Retinal pigment epithelial cell (primary cell): ENCODE data around the gene FAP.

ENCODE experiments used
- DNase-seq: peaks from one replicate; pipeline ENCODE4 v3.0.0-alpha.2; 2010; ENCODE audit warnings: low read depth
- H3K4me3 ChIP-seq: 2 replicates; pipeline ENCODE4 v1.5.1; 2011; ENCODE audit warnings: mild to moderate bottlenecking, low read length, control low read depth, moderate library complexity
- TF ChIP-seq, protein P1 (sequence below): conservative IDR thresholded peaks from 2 replicates; pipeline ENCODE4 v1.5.1; 2011; ENCODE audit warnings: low read depth, low read length, control low read depth, inconsistent platforms

The FAP gene

DNA sequence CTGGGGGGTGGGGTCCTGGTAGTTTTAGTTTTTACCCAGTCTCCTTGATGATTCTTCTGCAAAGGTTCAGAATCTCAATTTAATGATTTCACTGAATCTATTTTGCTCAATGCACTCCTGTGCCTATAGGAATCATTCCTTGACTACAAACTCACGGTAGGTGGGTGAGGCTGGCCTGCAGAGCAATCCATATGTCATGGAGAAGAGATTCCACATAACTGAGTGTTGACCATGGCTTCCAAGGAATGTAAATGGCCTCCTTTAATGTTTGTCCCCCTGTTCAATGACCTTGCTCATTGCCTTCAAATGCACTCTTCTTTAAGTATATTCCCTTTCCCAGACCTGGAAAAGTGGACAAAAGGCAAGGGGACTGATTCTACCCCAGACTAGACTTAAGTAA lies 12.5 kb downstream of the FAP start:
- H3K4me3 ChIP-seq, result no peak overlapping the region
- TF ChIP-seq, protein P1, sequence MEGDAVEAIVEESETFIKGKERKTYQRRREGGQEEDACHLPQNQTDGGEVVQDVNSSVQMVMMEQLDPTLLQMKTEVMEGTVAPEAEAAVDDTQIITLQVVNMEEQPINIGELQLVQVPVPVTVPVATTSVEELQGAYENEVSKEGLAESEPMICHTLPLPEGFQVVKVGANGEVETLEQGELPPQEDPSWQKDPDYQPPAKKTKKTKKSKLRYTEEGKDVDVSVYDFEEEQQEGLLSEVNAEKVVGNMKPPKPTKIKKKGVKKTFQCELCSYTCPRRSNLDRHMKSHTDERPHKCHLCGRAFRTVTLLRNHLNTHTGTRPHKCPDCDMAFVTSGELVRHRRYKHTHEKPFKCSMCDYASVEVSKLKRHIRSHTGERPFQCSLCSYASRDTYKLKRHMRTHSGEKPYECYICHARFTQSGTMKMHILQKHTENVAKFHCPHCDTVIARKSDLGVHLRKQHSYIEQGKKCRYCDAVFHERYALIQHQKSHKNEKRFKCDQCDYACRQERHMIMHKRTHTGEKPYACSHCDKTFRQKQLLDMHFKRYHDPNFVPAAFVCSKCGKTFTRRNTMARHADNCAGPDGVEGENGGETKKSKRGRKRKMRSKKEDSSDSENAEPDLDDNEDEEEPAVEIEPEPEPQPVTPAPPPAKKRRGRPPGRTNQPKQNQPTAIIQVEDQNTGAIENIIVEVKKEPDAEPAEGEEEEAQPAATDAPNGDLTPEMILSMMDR, result no peak
- no peak for DNase-seq

DNA sequence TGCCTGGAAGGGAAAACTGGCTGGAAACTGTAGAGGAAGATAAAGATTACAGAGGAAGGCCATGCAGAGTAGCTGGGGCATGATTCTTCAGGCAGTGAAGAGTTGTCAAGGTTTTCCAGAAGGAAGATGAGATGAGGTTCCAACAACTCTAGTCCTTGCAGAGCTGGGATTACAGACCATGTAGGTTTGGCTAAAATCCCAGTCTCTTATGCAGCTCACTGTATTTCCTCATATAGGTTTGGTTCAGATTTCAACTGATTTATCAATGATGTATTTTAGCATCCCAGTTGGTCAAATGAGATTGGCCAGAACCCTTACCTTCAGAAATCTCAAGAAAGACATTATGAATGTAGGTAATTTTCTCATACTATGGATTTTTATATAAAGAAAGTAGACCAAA lies 16.4 kb downstream of the FAP start:
- no peak for DNase-seq
- no peak overlapping the region for H3K4me3 ChIP-seq
- TF ChIP-seq, protein P1, result no peak

DNA sequence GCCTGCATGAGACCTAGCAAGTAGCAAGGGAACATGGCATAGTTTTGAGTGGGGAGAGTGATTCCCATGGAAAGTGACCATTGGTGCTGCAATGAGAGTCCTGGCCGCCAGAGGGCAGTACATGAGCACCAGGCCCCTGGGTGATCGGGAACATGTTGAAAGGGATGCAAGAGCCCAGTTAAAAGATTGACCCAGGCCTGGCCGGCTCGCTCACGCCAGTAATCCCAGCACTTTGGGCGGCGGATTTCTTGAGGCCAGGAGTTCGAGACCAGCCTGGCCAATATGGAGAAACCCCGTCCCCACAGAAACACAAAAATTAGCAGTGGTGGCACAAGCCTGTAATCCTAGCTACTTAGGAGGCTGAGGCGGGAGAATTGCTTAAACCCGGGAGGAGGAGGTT lies 22.2 kb downstream of the FAP start:
- TF ChIP-seq, protein P1, result peak; percentile 94
- no peak overlapping the region for H3K4me3 ChIP-seq
- DNase-seq, result no peak

DNA sequence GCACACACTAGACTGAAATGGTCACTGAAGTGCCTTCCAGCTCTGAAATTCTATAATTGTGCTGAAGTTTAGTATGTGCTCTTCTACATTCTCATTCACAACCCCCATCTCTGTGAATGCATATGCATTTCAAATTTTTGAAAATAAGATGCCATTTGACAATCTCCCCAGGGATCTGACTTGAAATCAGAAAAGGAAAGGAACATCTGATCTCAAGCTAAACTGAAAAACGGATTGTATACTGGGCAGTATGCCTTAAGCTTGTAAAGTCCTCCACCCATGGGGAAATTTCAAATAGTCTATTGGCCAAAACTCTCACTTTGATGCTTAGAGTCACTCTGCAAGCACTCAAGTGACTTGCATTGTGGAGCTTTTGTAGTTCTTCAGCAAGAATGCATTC lies 22.9 kb downstream of the FAP start:
- TF ChIP-seq, protein P1, result no peak
- no peak overlapping the region for H3K4me3 ChIP-seq
- no peak for DNase-seq

DNA sequence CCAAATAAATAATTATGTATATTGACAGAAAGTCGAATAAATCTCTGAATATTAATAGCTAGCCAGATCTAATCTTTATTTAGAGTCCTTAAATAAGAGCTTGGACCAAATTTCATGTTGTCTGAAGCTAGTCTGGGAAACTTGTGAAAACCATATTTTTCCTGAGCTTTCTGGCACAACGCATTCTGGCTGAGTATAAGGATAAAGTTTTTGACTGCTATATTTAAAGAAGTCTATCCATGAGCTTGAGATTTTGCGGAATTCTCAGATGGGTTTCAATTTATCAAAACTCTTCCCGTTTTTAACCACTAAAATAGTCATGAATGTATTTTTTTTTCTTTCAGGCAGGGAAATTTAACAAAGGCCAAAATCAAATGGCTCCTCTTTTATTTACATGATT lies 23.8 kb downstream of the FAP start:
- TF ChIP-seq, protein P1, result no peak
- no peak overlapping the region for H3K4me3 ChIP-seq
- no peak for DNase-seq

DNA sequence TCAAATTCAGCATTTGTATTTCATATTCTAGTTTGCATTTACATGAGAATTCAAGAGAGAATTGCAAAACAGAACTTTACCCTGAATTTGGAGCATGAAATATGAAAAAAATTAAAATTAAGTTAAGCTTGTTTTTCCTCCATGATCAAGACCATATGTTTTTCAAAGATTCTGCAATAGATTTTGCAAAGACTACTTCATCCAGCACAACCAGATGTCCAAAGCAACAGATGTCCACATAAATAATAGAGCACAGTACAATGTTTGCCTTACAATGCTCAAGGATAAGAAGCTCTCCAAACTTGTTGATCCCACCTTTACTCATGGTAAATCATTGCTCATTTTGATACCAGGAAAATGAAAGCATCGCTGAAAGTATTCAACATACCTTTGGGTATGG lies 25.6 kb downstream of the FAP start:
- TF ChIP-seq, protein P1, result no peak
- H3K4me3 ChIP-seq, result no peak overlapping the region
- no peak for DNase-seq

DNA sequence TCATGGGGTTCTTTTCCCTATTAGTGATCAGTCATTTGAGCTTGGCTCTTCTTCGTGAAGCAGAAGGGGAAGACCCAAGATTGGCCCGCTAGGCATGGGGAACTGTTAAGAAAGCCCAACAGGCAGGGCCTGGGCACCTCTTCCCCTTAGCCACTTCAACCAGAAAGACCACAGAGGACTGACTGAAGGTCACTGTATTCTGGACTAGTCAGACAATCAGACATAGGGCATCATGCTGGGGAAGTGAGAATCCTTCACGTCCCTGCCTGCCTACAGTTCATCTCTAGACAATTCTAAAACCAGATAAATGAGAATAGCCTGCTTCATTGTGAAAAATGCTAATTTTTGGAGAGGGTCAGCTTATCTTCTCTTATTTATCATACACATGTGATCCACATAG lies 28.1 kb downstream of the FAP start:
- no peak overlapping the region for H3K4me3 ChIP-seq
- DNase-seq, result no peak
- TF ChIP-seq, protein P1, result no peak
